Nephron progenitor cell (in vitro differentiated cells): ENCODE results near the gene SPRR4.

Experiments used
- DNase-seq: peaks from one replicate; pipeline ENCODE4 v3.0.0; 2021
- H3K27ac Mint-ChIP-seq: 2 replicates; pipeline ENCODE4 v1.8.0; 2021; ENCODE audit warnings: mild to moderate bottlenecking, moderate library complexity, mixed read lengths
- H3K27me3 Mint-ChIP-seq: 2 replicates; pipeline ENCODE4 v1.8.0; 2021; ENCODE audit warnings: mild to moderate bottlenecking, low read depth, mixed read lengths; ENCODE audit not compliant: poor library complexity
- H3K36me3 Mint-ChIP-seq: 2 replicates; pipeline ENCODE4 v1.8.0; 2021; ENCODE audit warnings: low read depth, mixed read lengths
- H3K4me1 Mint-ChIP-seq: 2 replicates; pipeline ENCODE4 v1.8.0; 2021; ENCODE audit warnings: mixed read lengths
- H3K4me3 Mint-ChIP-seq: 2 replicates; pipeline ENCODE4 v1.8.0; 2021; ENCODE audit warnings: mild to moderate bottlenecking, moderate library complexity, mixed read lengths
- H3K9me3 Mint-ChIP-seq: 2 replicates; pipeline ENCODE4 v1.8.0; 2021; ENCODE audit warnings: mild to moderate bottlenecking, moderate library complexity, mixed read lengths
- TF ChIP-seq, protein P1 (sequence below): fragments of 200-600 bp; sonication (generic); IDR thresholded peaks from 2 replicates; pipeline ENCODE4 v1.5.0; 2021; ENCODE audit warnings: antibody characterized with exemption

Gene SPRR4

DNA sequence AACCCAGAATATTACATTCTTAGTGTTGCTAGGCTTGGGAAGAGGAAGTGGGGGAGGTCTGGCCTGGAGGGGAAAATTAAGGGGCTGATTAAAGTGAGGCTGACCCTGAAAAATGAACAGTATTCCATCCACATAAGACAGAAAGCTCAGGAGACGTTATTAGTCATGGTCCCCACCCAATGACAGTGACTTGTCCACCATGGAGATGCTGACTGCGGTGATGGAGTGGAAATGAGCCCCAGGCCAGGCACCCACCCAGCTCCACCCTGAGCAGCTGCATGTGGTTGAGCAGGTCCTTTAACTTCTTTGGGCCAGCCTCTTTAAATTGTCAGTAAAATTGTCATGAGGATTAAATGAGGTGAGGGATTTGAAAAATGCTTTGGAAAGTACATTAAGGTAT, 1.4 kb upstream of the SPRR4 start:
- Mint-ChIP-seq H3K4me3 (no peak overlapping the region), H3K4me1 (no peaks in the 10 kb centered on the region), H3K9me3 (peaks cover 38% of the 10 kb centered on the region), H3K36me3 (no peaks in the 10 kb centered on the region), H3K27ac (no peak overlapping the region), H3K27me3 (peaks cover 9% of the 10 kb centered on the region)
- no peak for DNase-seq
- TF ChIP-seq, protein P1, sequence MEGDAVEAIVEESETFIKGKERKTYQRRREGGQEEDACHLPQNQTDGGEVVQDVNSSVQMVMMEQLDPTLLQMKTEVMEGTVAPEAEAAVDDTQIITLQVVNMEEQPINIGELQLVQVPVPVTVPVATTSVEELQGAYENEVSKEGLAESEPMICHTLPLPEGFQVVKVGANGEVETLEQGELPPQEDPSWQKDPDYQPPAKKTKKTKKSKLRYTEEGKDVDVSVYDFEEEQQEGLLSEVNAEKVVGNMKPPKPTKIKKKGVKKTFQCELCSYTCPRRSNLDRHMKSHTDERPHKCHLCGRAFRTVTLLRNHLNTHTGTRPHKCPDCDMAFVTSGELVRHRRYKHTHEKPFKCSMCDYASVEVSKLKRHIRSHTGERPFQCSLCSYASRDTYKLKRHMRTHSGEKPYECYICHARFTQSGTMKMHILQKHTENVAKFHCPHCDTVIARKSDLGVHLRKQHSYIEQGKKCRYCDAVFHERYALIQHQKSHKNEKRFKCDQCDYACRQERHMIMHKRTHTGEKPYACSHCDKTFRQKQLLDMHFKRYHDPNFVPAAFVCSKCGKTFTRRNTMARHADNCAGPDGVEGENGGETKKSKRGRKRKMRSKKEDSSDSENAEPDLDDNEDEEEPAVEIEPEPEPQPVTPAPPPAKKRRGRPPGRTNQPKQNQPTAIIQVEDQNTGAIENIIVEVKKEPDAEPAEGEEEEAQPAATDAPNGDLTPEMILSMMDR = no peak

DNA sequence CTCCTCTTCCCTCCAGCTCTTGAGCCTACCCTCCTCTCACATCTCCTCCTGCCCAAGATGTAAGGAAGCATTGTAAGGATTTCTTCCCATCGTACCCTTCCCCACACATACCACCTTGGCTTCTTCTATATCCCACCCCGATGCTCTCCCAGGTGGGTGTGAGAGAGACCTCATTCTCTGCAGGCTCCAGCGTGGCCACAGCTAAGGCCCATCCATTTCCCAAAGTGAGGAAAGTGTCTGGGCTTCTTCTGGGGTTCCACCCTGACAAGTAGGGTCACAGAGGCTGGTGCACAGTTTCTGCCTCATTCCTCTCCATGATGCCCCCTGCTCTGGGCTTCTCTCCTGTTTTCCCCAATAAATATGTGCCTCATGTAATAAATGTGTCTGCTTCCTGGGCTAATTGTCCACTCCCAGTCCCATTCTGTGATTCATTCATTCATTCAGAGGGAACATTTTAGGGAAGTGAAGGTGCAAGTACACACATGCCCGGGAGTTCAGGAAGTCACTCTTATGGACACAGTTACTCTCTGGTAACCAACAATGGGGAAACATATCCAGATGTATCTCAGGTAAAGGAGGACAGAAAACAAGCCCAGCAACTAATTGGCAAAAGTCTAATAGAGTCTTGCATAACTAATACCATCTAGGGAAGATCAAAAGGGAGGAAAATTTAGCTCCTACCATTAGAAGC, 1.9 kb downstream of the SPRR4 start:
- Mint-ChIP-seq H3K4me1 (no peaks in the 10 kb centered on the region), H3K4me3 (no peak overlapping the region), H3K27me3 (peaks cover 3% of the 10 kb centered on the region), H3K36me3 (no peaks in the 10 kb centered on the region), H3K9me3 (peaks cover 27% of the 10 kb centered on the region), H3K27ac (no peak overlapping the region)
- TF ChIP-seq, protein P1 = no peak
- no peak for DNase-seq

DNA sequence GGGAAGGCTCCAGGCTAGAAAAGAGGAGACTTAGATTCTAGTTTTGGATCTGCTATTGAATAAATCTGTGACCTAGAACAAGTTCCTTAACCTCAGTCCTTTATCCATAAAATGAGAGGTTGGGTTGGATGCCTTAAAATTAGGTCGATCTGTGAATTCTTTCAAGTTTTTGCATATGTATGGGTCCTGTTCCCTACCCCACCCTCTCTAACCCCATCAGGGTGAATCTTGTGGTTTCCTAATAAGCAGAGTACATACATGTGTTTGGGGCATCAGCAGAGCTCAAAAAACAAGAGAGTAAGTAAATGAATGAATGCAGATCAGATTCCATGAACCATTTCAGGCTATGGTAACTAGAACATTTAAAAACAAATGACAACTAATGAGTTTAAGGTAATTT, 6.2 kb downstream of the SPRR4 start:
- H3K4me3 Mint-ChIP-seq = no peak overlapping the region
- no peak overlapping the region for H3K27ac Mint-ChIP-seq
- H3K36me3 Mint-ChIP-seq = no peaks in the 10 kb centered on the region
- no peaks in the 10 kb centered on the region for H3K4me1 Mint-ChIP-seq
- H3K9me3 Mint-ChIP-seq = peaks cover 21% of the 10 kb centered on the region
- DNase-seq = no peak
- TF ChIP-seq, protein P1 = no peak
- H3K27me3 Mint-ChIP-seq = peaks cover 3% of the 10 kb centered on the region

DNA sequence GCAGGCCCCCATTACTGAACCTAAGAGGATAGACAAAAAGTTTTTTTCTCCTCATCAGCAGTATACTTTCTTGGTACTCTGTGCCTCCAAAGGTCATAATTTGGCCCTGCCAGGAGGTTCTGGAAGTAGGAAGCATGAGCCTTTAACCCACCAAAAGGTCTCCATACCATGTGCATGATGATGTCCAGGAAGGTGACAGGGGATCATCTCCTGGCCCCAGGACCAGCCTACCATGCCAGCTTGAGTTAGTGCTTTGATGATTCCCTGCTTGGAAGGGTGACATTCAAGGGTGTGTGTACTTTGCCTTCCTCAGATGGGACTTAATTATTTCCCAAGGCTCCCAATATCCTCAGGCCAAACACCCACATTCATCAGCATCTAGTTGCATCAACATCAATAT, 7.2 kb downstream of the SPRR4 start:
- TF ChIP-seq, protein P1 = no peak
- Mint-ChIP-seq H3K9me3 (peaks cover 21% of the 10 kb centered on the region), H3K4me3 (no peak overlapping the region), H3K27me3 (peaks cover 3% of the 10 kb centered on the region), H3K36me3 (no peaks in the 10 kb centered on the region), H3K27ac (no peak overlapping the region), H3K4me1 (peaks cover under 1% of the 10 kb centered on the region)
- no peak for DNase-seq

DNA sequence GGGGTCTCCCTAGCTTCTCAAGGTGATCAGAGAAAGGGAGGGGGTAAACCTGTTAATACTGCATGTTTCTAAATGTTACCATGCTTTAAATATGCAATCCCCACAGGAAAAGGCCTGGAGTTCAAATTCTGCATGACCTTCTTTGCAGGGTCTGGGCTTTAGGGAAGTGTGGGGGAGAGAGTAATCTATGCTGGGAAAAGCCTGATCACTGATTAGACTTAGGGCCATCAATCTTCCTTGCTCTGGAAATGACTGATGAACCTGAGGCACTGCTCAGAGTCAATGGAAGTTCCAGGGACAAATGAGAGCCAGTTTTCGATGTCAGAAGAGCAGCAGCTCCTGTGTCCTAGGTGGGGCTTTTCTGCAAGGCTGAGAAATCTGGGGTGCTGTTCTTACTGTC, 10.2 kb downstream of the SPRR4 start:
- Mint-ChIP-seq H3K9me3 (peaks cover 15% of the 10 kb centered on the region), H3K4me1 (peaks cover 5% of the 10 kb centered on the region), H3K27me3 (peaks cover 9% of the 10 kb centered on the region), H3K36me3 (no peaks in the 10 kb centered on the region), H3K27ac (no peak overlapping the region), H3K4me3 (no peak overlapping the region)
- no peak for DNase-seq
- TF ChIP-seq, protein P1 = no peak
